GM19099 (cell line): Measurements from ENCODE around the gene MLF2.

Experiments used
- POLR2A ChIP-seq: IDR thresholded peaks from 3 replicates; pipeline ENCODE4 v1.6.1; 2011; ENCODE audit warnings: low read depth; ENCODE audit not compliant: insufficient read length; ENCODE audit errors: extremely low read depth

Gene MLF2

GRCh38 chr12:6729186-6729585 lies 23.8 kb downstream of the MLF2 start:
- TF ChIP-seq POLR2A = no peak

- TF ChIP-seq POLR2A = no peak
Measured at GRCh38 chr12:6725350-6725749, 27.6 kb downstream of the MLF2 start.

GRCh38 chr12:6724409-6724797 lies 28.5 kb downstream of the MLF2 start:
- TF ChIP-seq POLR2A = no peak

GRCh38 chr12:6723607-6724408 lies 29.1 kb downstream of the MLF2 start, which contains the start of gene COPS7A:
Gene COPS7A, plus strand, starts transcription at chr12:6724046. Its CDS starts 611 bp downstream, at chr12:6724657.
- peak; percentile 81 for TF ChIP-seq POLR2A

DNA sequence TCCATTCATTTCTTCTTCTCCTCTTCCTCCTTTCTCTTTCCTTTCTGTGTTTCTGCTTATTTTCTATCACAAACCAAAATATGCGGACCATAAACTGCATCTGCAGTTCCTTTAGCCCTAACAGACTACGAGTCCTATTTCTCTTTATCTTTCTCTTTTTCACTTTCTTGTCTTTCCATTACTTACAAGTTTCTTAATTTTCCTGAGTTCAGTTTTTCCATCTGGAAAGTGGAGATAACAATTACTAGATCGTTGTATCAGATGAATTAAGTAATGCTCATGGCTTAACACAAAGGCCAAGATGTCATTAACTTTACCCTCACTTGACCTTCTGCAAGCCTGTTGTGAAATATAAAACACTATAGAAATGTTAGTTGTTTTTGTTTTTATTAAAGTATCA lies 30.1 kb downstream of the MLF2 start:
- no peak for TF ChIP-seq POLR2A

DNA sequence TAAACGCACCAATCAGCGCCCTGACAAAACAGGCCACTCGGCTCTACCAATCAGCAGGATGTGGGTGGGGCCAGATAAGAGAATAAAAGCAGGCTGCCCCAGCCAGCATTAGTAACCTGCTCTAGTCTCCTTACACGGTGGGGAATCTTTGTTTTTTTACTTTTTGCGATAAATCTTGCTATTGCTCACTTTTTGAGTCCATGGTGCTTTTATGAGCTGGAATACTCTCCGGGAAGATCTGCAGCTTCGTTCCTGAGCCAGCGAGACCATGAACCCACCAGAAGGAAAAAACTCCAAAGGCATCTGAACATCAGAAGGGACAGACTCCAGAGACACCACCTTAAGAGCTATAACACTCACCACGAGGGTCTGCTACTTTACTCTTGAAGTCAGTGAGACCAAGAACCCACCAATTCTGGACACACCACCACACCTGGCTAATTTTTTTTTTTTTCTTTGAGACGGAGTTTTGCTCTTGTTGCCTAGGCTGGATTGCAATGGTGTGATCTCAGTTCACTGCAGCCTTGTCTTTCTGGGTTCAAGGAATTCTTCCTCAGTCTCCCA lies 36.0 kb downstream of the MLF2 start:
- TF ChIP-seq POLR2A = no peak

DNA sequence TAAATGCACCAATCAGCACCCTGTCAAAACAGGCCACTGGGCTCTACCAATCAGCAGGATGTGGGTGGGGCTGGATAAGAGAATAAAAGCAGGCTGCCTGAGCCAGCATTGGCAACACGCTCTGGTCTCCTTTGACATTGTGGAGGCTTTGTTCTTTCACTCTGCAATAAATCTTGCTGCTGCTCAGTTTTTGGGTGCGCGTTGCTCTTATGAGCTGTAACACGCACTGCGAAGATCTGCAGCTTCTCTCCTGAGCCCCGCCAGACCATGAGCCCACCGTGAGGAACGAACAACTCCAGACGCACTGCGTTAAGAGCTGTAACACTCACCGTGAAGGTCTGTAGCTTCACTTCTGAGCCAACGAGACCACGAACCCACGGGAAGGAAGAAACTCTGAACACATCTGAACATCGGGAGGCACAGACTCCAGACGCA lies 44.0 kb downstream of the MLF2 start:
- no peak for TF ChIP-seq POLR2A

DNA sequence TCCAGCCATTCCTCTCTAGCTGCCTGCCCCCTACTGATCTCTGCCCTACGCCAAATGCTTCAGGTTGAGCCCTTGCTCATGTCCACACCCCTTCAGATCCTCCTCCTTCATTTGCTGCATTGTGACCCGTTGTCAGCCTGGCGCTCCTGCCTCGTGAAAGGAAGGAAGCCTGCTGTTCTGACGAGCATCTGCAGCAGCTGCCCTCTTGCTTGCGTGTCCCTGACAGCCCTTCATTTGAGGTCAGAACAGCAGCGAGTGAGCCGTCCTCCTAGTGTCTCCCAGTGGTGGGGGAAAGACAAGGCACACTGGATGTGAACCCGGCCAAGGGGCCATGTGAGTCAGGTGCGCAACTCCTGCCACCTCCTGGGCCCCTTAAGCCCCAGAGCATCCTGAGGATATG lies 49.3 kb downstream of the MLF2 start:
- TF ChIP-seq POLR2A = no peak

- no peak for TF ChIP-seq POLR2A
Measured at GRCh38 chr12:6701078-6701768, 51.7 kb downstream of the MLF2 start.

GRCh38 chr12:6700646-6701051 lies 52.3 kb downstream of the MLF2 start, which contains the start of gene PIANP:
Gene PIANP, minus strand, starts transcription at chr12:6700815. Its CDS starts 2,754 bp downstream, at chr12:6698061.
- no peak for TF ChIP-seq POLR2A

GRCh38 chr12:6699989-6700645 lies 52.8 kb downstream of the MLF2 start:
- no peak for TF ChIP-seq POLR2A

GRCh38 chr12:6699259-6699988 lies 53.5 kb downstream of the MLF2 start:
- no peak for TF ChIP-seq POLR2A

GRCh38 chr12:6698352-6699046 lies 54.4 kb downstream of the MLF2 start:
- TF ChIP-seq POLR2A = no peak
